GM19397 (cell line): ENCODE results near the gene AMY2A.
"Not testable (repeated sequence)": the region's sequence is repeated elsewhere in the genome, so short reads cannot be mapped to it uniquely, and the experiment has no call there.

ENCODE experiments used
- ATAC-seq: cut with Tn5 transposase; IDR thresholded peaks from one replicate; pipeline ENCODE4 v1.9.1; 2021; ENCODE audit warnings: mild to moderate bottlenecking, moderate library complexity; ENCODE audit not compliant: unreplicated experiment

Gene AMY2A

GRCh38 chr1:103616994-103617477, at the start of gene AMY2A:
AMY2A (plus strand) TSS chr1:103617427; CDS start chr1:103617441, 14 bp downstream.
- not testable (repeated sequence) for ATAC-seq

DNA sequence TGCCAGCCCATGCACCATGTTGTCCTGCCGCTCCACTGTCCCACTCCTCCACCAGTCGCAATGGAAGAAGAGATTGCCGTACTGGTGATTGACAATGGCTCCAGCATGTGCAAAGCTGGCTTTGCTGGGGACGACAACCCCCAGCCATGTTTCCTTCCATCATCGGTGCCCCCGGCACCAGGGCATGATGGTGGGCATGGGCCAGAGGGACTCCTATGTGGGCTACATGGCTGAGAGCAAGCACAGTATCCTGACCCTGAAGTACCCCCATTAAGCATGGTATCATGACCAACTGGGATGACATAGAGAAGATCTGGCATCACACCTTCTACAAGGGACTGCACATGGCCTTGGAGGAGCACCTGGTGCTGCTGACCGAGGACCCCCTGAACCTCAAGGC, 47.7 kb upstream of the AMY2A start:
- ATAC-seq: no peak

DNA sequence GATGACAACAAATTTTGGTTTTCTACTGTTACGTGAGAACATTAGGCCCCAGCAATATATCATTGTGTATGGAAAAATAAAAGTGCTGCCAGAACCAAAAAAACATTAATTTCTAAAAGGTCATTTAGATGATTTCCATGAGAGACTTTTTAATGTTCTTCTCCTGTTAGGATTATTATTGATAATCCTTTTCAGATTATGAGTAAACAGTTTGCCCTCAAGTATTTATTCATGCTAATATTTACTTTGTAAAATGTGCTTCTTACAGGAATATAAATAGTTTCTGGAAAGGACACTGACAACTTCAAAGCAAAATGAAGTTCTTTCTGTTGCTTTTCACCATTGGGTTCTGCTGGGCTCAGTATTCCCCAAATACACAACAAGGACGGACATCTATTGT, 45.9 kb upstream of the AMY2A start, which contains the start of gene AMY2B:
TSS of gene AMY2B (plus strand) at position 301 of the 400 bp plus-strand sequence. CDS start at position 315, 14 bp downstream.
- ATAC-seq: not testable (repeated sequence)

- ATAC-seq: no peak
These were observed 41.2 kb upstream of the AMY2A start for GRCh38 chr1:103576065-103576464.

GRCh38 chr1:103576784-103577183, 40.4 kb upstream of the AMY2A start:
- not testable (repeated sequence) for ATAC-seq

GRCh38 chr1:103582464-103582863, 34.8 kb upstream of the AMY2A start:
- no peak for ATAC-seq

DNA sequence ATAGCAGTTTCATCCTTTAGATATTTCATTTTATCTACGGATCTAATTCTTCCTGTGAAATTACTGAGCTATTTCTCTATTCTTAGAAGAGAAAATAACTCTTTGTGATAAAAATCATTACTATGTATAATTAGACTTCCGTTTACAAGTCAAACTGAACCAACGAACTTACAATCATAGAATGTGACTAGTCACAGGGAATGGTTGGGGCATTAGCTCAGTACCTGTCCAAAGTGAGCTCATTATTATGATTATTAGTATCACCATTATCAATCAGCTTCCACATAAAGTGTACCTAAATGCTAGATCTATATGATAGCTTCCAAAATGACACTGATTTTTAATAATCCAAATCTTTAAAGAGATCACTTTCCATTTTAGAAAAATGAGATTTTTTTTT, 33.3 kb upstream of the AMY2A start:
- no peak for ATAC-seq

DNA sequence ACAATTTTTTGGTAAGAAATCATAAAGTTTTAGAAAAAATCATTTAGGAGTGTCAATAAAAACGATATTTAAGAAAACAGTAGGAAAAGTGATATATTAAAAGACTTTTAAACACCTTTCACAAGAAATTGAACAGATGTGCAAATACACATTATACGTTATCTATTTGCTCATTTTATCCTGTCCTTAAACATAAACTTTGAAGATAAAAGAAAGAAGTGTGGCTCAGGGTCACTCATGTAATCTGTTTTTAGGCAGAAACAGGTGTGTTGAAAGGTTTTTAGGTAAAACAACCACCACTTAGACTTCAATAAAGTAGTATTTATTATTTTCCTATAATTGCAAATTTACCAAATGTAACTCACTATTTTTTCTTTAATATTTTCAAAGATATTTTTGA, 32.7 kb upstream of the AMY2A start:
- ATAC-seq: no peak

DNA sequence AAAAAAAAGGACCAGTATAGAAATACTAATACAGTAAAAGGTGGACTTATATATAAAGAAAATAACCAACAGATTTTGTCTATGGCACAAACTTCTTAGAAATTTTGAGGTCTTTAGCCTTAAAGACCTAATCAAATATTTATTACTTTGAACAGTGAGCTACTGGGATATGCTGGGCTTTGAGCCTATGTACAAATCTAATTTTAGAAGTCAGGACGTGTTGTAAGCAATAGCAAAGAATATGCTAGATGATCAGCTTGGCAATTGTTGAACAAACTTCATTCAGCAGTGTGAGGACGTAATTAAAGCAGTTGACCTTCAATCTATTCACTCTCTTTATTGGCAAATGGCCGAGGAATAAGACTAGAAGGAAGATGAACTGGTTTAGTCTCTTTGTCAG, 14.5 kb upstream of the AMY2A start:
- ATAC-seq: not testable (repeated sequence)

DNA sequence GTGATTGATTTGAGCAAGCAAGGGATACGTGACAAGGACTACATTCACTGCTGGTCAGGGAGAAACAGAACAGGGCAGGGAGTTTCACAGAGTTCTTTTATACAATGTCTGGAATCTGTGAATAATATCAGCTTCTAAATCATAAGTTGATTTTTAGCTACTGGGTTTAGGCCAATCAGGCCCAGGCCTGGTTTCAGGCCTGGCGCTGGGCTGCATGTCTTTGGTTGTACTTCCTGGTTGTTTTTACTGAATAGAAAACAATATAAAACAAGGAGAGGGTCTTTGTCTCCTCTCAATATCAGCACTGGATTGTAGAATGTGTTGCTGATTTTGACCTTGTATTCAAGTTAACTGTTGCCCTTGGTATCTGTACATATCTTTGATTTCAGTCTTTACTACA, 865 bp upstream of the AMY2A start:
- no peak for ATAC-seq

GRCh38 chr1:103627436-103627835, 10.2 kb downstream of the AMY2A start:
- not testable (repeated sequence) for ATAC-seq

- ATAC-seq: not testable (repeated sequence)
These were observed 24.0 kb downstream of the AMY2A start for GRCh38 chr1:103641194-103641593.

- ATAC-seq: not testable (repeated sequence)
These were observed 26.7 kb downstream of the AMY2A start for GRCh38 chr1:103643908-103644307.

GRCh38 chr1:103650305-103650704, 33.1 kb downstream of the AMY2A start:
- ATAC-seq: not testable (repeated sequence)

GRCh38 chr1:103650889-103651288, 33.7 kb downstream of the AMY2A start:
- ATAC-seq: not testable (repeated sequence)

GRCh38 chr1:103654133-103654532, 36.9 kb downstream of the AMY2A start:
- ATAC-seq: not testable (repeated sequence)

DNA sequence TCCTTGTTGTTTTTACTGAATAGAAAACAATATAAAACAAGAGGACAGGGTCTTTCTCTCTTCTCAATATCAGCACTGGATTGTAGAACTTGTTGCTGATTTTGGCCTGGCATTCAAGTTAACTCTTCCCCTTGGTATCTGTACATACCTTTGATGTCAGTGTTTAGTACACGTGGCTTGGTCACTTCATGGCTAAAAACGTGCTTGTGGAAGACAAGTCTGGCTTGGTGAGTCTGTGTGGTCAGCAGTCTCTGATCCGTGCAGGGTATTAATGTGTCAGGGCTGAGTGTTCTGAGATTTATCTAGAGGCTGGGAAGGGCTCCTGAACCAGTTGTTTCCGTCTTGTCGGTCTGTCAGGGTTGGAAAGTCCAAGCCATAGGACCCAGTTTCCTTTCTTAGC, 38.2 kb downstream of the AMY2A start, which contains the start of gene AMY1A:
TSS of gene AMY1A (plus strand) at position 301 of the 400 bp plus-strand sequence. CDS start 571 bp downstream, outside the sequence.
- ATAC-seq: not testable (repeated sequence)
